Esophagus muscularis mucosa (tissue), 4 donors: ENCODE measurements around the gene STAT4. TPM values are rescaled to one million over a fixed set of nuclear protein-coding genes. Genes with fewer than 3 reads are reported as not detected.

ENCODE experiments used
- DNase-seq: peaks from one replicate; pipeline ENCODE4 v3.0.0-alpha.2; 2017; ENCODE audit errors: extremely low spot score
- H3K27ac ChIP-seq, 4 donors: fragments of 200-600 bp; sonication (generic); replicated peaks in 1 of 4; 1 replicate in 3 of 4; 2 replicates in 1 of 4; pipeline ENCODE4 v1.5.1; 2016 to 2019; ENCODE audit warnings: mild to moderate bottlenecking in 1 of 4
- H3K27me3 ChIP-seq, 4 donors: fragments of 200-600 bp; sonication (generic); one replicate each; pipeline versions ENCODE4 v1.5.1 to v1.6.0; 2016 to 2019
- H3K36me3 ChIP-seq, 4 donors: fragments of 200-600 bp; sonication (generic); one replicate each; pipeline ENCODE4 v1.5.1; 2016 to 2019
- H3K4me1 ChIP-seq, 4 donors: fragments of 200-600 bp; sonication (generic); one replicate each; pipeline ENCODE4 v1.5.1; 2016 to 2019
- H3K4me3 ChIP-seq, 4 donors: fragments of 200-600 bp; sonication (generic); 1 replicate in 2 of 4; 2 replicates in 2 of 4; pipeline ENCODE4 v1.5.1; 2016 to 2019; ENCODE audit warnings: mild to moderate bottlenecking in 4 of 4, moderate library complexity in 1 of 4
- H3K9me3 ChIP-seq, 4 donors: fragments of 200-600 bp; sonication (generic); 1 replicate in 3 of 4; 2 replicates in 1 of 4; pipeline ENCODE4 v1.5.1; 2016 to 2019
- EP300 ChIP-seq: sonication (generic); formaldehyde crosslinking; IDR thresholded peaks from one replicate; pipeline ENCODE4 v1.6.1; 2017; ENCODE audit warnings: antibody characterized with exemption
- POLR2A ChIP-seq: fragments of 450-650 bp; IDR thresholded peaks from one replicate; pipeline ENCODE4 v1.6.1; 2017; ENCODE audit warnings: antibody characterized with exemption, moderate library complexity, mild to moderate bottlenecking, low read depth
- POLR2AphosphoS5 ChIP-seq, 2 donors: sonication (generic); formaldehyde crosslinking; IDR thresholded peaks; one replicate each; pipeline ENCODE4 v1.6.1; 2017; ENCODE audit warnings: antibody characterized with exemption in 2 of 2
- WGBS: methylation state at CpG from one replicate; pipeline ENCODE4 v1.1.5; 2018; 5-methylcytosine and 5-hydroxymethylcytosine counted together
- intact Hi-C: fragments of 100-400 bp; cut with DNase I; formaldehyde crosslinking; loops from one replicate; pipeline ENCODE4 v1.15.1; 2023
- total RNA-seq, 4 donors: library from RNA; depleted of rRNA; stranded (reverse); fragments of >200 nt; gene quantifications; one replicate each; pipeline versions ENCODE4 v1.1.0 to v1.2.1, GENCODE V29; 2016
- TF ChIP-seq, protein P1 (sequence below), 3 experiments: fragments of 200-600 bp in 2 of 3; fragments of 450-650 bp in 1 of 3; sonication (generic) in 2 of 3; IDR thresholded peaks; one replicate each; pipeline ENCODE4 v1.5.1; 2017 to 2019; ENCODE audit warnings: antibody characterized with exemption in 3 of 3, mild to moderate bottlenecking in 2 of 3, moderate library complexity in 1 of 3

STAT4 gene
- total RNA-seq, 4 donors from 2014 or later: 0.26 to 5.4 (median 2.4) TPM

- 96% methylated on average over 3 of the region's 3 CpGs for WGBS
Observed at GRCh38 chr2:191001624-191002023, 149.2 kb downstream of the STAT4 start.

DNA sequence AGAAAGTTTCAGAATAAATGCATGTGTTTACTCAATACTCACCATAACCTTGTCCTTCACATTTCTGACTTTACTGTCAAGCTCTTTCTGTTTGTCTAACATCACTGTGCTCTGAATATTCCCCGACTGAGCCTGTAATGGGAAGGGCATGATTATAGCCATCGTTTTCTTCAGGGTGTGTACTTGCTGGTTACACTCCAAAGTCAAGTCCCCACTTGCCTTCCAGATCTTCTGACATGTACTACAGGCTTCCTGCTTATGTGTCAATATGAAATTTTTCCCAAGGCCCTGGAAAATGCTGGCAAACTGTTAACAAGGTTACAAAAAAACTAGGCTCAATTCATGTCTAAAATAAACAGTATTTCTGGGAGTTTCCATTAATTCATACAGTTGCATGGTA, 149.8 kb downstream of the STAT4 start:
- no peak overlapping the region for H3K4me3 ChIP-seq
- no peaks in the 10 kb centered on the region for H3K9me3 ChIP-seq
- no peak overlapping the region for H3K27ac ChIP-seq
- peaks cover 70 to 100% (median 84%) of the 10 kb centered on the region in 4 donors for H3K36me3 ChIP-seq
- no peak for TF ChIP-seq EP300
- TF ChIP-seq, protein P1, sequence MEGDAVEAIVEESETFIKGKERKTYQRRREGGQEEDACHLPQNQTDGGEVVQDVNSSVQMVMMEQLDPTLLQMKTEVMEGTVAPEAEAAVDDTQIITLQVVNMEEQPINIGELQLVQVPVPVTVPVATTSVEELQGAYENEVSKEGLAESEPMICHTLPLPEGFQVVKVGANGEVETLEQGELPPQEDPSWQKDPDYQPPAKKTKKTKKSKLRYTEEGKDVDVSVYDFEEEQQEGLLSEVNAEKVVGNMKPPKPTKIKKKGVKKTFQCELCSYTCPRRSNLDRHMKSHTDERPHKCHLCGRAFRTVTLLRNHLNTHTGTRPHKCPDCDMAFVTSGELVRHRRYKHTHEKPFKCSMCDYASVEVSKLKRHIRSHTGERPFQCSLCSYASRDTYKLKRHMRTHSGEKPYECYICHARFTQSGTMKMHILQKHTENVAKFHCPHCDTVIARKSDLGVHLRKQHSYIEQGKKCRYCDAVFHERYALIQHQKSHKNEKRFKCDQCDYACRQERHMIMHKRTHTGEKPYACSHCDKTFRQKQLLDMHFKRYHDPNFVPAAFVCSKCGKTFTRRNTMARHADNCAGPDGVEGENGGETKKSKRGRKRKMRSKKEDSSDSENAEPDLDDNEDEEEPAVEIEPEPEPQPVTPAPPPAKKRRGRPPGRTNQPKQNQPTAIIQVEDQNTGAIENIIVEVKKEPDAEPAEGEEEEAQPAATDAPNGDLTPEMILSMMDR (IDR thresholded peaks at IDR 0.05): no peak
- TF ChIP-seq POLR2AphosphoS5 (IDR thresholded peaks at IDR 0.05): no peak
- no peak for TF ChIP-seq POLR2A
- WGBS: 69% methylated on average over 2 of the region's 2 CpGs
- intact Hi-C loops: no loop called here
- peaks cover 0 to 15% (median 8%) of the 10 kb centered on the region in 4 donors for H3K4me1 ChIP-seq
- no peaks in the 10 kb centered on the region for H3K27me3 ChIP-seq
- no peak for DNase-seq

More at GRCh38 chr2:191001624-191002023, 149.2 kb downstream of the STAT4 start:
- no peak overlapping the region for H3K27ac ChIP-seq
- no peak for DNase-seq
- TF ChIP-seq POLR2A (no peak), POLR2AphosphoS5 (IDR thresholded peaks at IDR 0.05) (no peak), EP300 (no peak)
- TF ChIP-seq, protein P1 (IDR thresholded peaks at IDR 0.05): no peak
- H3K36me3 ChIP-seq: peaks cover 70 to 100% (median 84%) of the 10 kb centered on the region in 4 donors
- no peaks in the 10 kb centered on the region for H3K27me3 ChIP-seq
- H3K4me3 ChIP-seq: no peak overlapping the region
- H3K4me1 ChIP-seq: peaks cover 0 to 15% (median 5%) of the 10 kb centered on the region in 4 donors
- H3K9me3 ChIP-seq: no peaks in the 10 kb centered on the region
- intact Hi-C loops: no loop called here

DNA sequence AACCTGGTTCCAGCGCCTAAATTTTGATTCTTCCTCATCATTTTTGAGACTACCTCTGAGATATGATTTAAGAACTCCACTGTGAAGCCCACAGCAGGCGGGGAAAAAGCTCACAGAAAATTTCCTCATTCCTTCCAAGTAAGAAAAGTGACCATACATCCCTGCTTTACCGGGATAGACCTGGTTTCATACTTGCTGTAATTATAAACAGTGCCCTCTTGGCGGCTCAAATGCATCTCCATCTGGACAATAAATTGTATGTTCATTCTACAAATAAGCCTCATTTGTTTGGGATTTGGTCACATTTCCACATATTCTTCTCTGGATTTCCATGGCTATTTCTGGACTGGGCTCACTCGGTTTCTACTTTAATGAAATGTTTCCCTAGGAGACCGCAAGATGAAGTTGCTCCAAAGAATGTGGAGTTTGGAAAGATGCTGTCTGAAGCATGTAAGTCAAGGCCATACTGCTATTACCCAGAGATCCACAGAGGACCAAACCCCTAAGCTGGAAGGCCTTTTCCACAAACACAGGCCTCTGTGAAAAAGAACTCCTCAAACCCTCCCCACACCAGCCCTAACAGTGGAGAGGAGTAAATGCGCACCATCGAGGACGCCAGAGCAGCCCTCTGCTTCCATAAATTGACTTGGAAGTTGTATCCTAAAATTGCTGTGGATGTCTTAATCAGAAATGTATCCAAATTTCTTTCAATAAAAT, 150.7 kb downstream of the STAT4 start:
- Histone ChIP-seq H3K27ac (no peak overlapping the region), H3K27me3 (no peaks in the 10 kb centered on the region), H3K9me3 (no peaks in the 10 kb centered on the region), H3K4me3 (no peak overlapping the region), H3K36me3 (peaks cover 70 to 100% (median 85%) of the 10 kb centered on the region in 4 donors), H3K4me1 (peaks cover 0 to 15% (median 8%) of the 10 kb centered on the region in 4 donors)
- no peak for DNase-seq
- 88% methylated on average over 9 of the region's 9 CpGs for WGBS
- intact Hi-C loops: no loop called here
- TF ChIP-seq POLR2AphosphoS5 (IDR thresholded peaks at IDR 0.05) (no peak), POLR2A (no peak), EP300 (no peak)
- TF ChIP-seq, protein P1 (IDR thresholded peaks at IDR 0.05): no peak

DNA sequence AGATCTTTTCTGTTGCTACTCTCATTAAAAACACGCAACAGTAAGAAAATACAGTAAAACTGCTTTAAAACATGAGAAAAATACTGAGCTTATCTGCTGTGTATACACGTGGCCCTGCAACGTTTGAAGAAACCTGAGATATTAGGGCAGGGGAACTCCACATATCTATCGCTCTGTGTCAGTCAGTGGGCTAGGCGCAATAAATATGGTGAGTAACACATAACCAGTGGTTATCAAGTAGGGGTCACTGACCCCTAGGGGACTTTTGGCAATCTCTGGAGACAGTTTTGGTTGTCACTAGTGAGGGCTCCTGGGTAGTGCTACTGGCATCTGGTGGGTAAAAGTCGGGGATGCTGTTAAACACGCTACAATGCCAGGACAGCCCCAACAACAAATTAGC, 151.7 kb downstream of the STAT4 start:
- no peak for TF ChIP-seq POLR2AphosphoS5 (IDR thresholded peaks at IDR 0.05)
- TF ChIP-seq, protein P1 (IDR thresholded peaks at IDR 0.05): no peak
- TF ChIP-seq POLR2A: no peak
- TF ChIP-seq EP300: no peak
- Histone ChIP-seq H3K27ac (no peak overlapping the region), H3K36me3 (peaks cover 69 to 100% (median 86%) of the 10 kb centered on the region in 4 donors), H3K4me3 (no peak overlapping the region), H3K4me1 (peaks cover 0 to 15% (median 8%) of the 10 kb centered on the region in 4 donors), H3K27me3 (no peaks in the 10 kb centered on the region), H3K9me3 (no peaks in the 10 kb centered on the region)
- no peak for DNase-seq
- intact Hi-C loops: no loop called here
- 93% methylated on average over 7 of the region's 7 CpGs for WGBS
